Stimulated activated CD4-positive, alpha-beta T cell treated with anti-CD3 and anti-CD28 coated beads, TNF-alpha, amount 100 ng/mL, for 24 hours (primary cell): ENCODE results near the gene UBN1.

Experiments
- DNase-seq, 3 experiments: peaks; one replicate each; pipeline ENCODE4 v3.0.0-alpha.2; 2020; ENCODE audit warnings: low read depth in 3 of 3

The UBN1 gene

GRCh38 chr16:4846901-4847773, at the start of gene UBN1, which contains the start of gene GLYR1:
TSS of gene UBN1 (plus strand) at chr16:4847481. CDS start at chr16:4852918, 5,437 bp downstream.
TSS of gene GLYR1 (minus strand) at chr16:4847288. CDS start at chr16:4847265, 23 bp downstream.
- DNase-seq: peak; percentile 100

- DNase-seq: no peak
Observed at GRCh38 chr16:4797805-4798252, 49.5 kb upstream of the UBN1 start.

DNA sequence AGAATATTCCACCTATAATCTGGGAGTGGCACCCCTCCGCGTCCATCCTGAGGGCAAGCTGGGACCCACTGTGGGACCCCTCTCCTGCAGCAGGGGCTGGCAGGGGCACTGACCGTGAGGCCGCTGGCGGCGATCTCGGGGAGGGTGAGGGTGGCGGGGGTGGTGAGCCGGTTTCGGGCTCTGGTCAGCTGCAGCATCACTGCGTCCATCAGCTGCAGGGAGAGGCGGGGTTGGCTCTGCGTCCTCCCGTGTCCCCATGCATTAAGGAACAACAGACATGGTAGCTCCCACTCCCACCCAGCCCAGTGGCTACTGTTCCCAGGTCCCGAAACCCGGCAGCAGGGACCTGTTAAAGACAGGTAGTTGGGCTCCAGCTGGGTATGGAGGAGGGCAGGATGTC, 48.8 kb upstream of the UBN1 start:
- no peak for DNase-seq

GRCh38 chr16:4799171-4799855, 48.0 kb upstream of the UBN1 start:
- DNase-seq: no peak

- no peak for DNase-seq
Observed at GRCh38 chr16:4800290-4801041, 46.8 kb upstream of the UBN1 start.

- peak in 1 of 3 experiments; percentile 3 for DNase-seq
Observed at GRCh38 chr16:4801051-4801961, 46.0 kb upstream of the UBN1 start.

- DNase-seq: peak; percentile 39 to 75 (median 50)
Observed at GRCh38 chr16:4801962-4802658, 45.2 kb upstream of the UBN1 start, which contains the start of gene ROGDI. TSS of gene ROGDI (minus strand) at chr16:4802633. CDS start at chr16:4802571, 62 bp downstream.

DNA sequence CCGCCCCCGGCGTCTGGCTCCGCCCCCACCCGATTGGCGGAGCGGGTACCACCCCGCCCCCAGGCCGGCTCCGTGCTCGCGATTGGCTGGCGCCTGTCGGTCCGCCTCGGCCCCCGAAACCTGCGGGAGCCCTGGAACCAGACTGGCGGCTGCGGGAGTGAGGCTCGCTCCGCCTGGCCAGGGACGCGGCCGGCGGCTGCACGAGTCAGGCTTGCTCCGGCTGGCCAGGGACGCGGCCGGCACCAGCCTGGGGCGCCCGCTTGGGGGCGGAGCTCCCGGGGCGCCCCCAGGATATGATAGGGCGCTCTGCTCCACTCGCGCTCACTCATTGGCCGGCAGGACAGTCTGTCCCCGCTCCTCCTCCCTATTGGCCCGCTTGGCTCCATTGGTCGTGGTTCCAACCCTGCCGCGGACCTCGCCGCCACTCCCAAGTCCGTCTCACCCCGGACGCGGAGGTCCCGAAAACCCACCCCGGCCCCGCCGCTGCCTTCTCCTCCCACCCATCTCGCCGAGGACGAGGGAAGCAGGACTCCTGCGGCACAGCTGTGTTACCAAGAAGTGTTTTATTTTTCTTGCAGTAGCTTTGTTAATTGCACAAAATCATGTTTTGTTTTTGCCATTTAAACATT, 44.5 kb upstream of the UBN1 start:
- peak; percentile 75 to 87 (median 79) for DNase-seq

DNA sequence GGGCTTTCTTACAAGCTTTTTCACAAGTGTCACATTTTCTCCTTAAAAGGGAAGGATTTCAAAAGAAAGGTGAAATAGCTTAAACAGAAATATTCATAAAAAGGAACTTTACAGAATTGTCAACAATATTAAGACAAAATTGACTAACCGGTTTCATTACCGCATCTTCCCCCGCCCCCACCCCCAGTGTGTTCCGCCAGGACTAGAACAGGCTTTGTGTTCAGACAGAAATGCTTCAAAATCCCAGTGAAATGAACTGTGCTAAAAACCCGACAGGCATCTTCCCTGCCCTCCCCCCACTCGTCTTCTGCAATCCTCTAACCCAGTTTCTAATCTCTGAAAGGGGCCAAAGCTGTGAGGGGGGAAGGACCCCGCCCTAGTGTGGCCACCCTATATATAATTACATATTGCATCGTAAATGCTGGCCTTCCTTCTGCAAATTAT, 43.9 kb upstream of the UBN1 start:
- no peak for DNase-seq

DNA sequence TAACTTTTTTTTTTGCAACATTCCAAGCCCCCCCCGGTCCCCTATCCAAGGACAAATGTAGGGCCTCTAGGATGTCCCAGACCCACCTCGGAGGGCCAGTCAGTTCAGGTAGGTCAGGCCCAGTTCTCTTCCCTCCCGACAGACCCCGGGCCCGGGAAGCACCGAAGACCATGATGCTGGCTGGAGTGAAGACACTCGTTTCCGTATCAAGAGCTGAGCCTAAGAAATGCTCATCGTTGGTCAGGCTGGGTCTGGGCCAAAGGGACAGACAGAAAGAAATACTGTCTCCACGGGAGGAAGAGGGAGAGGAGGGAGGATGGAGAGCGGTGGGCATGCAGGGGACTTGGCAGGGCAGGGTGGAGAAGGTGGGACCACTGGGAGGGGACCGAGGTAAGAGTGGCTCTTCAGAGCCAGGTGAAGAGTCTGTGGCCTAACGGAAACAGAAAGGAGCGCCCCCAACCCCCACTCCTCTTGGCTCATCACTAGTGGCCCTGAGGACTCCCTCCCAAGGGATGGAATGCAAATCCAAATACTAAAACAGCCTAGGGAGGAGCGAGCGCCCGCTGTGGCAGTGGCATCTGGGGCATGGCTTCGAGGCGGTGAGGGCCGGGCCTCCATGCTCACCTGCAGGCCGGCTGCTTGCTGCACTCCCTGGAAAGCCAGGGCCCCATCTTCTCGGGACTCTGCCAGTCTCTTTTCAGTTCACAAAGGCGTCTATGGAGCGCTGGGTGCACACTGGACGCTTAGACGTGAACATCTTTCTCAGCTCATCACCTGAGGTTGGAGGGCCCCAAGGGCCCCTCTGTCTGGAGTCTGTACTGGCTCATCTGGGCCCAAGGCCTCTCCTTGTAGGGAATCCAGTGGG, 43.2 kb upstream of the UBN1 start:
- DNase-seq: no peak

DNA sequence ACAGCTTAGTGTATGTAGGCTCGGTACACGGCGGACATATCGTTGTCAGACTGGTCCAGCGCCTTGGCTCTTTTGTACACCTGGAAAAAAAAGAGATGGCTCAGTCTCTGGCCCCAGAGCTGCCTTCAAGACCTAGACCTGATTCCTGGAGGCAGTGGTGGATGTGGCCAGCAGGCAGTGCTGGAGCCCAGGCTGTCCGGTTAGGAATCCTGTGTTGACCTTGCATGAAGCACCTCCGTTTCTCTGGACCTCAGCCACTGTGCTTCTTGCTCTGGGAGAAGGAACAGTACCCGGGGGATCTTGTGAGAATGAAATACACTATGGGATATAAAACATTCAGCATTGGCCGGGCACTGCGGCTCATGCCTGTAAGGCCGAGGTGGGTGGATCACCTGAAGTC, 42.0 kb upstream of the UBN1 start:
- DNase-seq: no peak

DNA sequence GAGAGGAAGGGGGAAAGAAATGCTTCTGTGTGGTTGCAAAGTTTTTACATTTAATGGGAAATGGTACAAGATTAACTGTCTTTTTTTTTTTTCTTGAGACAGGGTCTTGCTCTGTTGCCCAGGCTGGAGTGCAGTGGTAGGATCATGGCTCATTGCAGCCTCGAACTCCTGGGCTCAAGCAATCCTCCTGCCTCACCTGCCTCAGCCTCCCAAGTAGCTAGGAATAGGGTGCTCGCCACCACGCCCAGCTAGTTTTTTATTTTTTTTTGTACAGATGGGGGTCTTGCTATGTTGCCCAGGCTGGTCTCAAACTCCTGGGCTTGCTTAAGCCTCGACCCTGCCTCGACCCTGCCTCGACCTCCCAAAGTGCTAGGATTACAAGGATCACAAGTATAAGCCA, 41.0 kb upstream of the UBN1 start:
- no peak for DNase-seq

GRCh38 chr16:4811242-4811641, 36.0 kb upstream of the UBN1 start:
- no peak for DNase-seq

DNA sequence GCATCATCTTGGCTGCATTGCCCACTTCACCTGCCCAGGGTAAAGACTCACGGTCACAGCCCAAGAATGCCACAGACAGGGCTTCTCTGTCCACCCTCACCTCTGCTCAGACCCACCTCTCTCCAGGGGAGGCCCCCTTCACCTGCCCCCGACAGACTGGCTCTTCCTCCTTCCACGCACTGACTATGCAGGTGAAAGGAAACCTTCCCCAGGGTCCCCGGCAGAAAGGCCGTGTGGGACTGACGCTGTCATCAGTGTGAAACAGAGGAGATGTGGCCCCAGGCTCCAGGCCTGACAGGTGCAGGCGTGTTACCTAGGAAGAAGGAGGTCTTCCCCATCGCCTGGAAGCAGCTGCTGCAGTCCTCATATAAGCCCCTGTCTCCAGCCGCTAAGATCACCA, 35.5 kb upstream of the UBN1 start:
- no peak for DNase-seq

DNA sequence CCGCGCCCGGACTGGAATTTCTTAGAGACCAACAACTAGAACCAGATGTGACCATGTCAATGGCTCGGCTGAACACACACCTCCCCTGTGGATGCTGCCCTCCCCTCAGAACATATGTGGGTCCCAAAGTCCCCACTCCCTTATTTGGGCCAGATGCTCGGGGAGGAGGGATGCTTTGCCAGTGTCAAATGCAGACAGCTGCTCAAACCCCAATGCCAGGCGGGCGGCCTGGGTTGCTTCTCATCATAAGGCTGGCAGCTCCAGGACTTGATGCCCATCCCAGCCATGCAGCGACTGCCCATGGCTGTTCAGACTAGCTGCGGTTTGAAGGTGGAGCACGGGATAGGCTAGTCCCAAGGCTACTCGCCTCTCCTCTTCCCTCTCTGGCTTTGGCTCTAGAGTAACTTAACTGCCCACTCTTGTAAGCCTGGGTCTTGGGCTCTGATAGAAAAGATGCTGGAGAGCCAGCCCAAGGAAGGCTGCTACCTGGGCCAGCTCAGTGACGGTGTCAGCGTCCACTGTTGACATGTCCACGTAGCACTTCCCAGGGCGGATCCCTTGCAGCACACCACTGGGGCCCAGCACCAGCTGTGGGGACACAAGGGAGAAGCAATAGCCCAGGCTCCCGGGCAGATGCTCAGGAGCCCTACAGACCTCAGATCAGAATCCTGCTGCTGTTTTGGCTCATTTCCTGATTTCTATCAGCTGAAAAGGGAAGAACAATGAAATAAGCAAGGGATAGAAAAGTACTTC, 33.9 kb upstream of the UBN1 start:
- DNase-seq: no peak

GRCh38 chr16:4814046-4814445, 33.2 kb upstream of the UBN1 start:
- no peak for DNase-seq

DNA sequence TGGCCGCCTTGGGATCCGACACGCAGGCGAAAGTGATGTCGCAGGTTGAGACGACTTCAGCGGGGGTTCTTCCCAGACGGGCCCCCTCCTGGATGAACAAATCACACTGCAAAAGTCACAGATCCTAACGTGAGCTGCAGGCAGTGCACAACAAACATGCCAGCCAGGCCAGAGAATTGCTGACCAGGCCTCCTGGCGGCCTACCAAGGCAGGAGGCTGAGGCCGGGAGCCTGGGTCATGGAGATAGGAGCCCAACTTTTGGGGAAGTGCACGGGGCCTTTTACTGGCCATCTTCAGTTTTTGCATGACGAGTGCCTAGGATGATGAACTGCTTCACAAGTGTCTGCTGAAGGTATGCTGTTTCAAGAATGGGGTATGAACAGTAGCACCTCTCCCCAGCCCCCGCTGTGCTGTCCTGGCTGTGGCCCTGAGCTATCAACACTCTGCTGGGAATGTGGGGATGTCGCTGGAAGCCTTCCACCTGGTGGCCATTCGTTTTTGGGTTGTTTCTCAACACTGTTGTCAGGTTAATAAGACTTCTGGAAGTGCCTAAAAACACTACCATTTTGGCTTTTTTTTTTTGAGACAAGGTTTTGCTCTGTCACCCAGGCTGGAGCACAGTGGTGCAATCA, 32.6 kb upstream of the UBN1 start:
- no peak for DNase-seq

DNA sequence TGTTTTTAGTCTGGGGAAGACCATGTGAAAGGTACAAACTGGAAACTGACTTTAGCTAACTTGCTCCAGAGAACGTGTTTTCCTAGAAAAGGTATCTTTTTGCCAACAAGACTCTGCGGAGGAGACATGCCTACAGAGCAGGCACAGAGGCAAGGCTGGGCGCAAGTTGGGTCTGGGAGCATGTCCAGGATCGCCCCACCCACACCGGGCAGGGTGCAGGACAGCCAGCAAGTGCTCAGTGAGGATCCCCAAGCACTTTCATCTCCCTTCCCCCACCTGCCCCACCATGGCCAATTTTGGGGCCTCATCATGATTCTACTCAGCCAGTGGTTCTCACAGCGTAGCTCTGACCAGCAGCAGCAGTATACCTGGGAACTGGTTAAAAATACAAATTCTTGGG, 26.6 kb upstream of the UBN1 start:
- DNase-seq: no peak
